K562 treated with DMSO at 1 percent for 12 hours (cell line): ENCODE measurements around the gene OR13C3. TPM values are rescaled to one million over a fixed set of nuclear protein-coding genes. Genes with fewer than 3 reads are reported as not detected.

Experiments
- total RNA-seq: library from RNA; unstranded; fragments of 300-600 nt; gene quantifications from 2 replicates; pipeline ENCODE4 v1.2.3, GENCODE V29; 2022; ENCODE audit not compliant: insufficient read depth

OR13C3 gene
- not detected in 2 replicates for total RNA-seq

GRCh38 chr9:104536756-104537155 is at the start of gene OR13C3:
TSS of gene OR13C3 (minus strand) at chr9:104536856. CDS start at chr9:104536723, 133 bp downstream.

DNA sequence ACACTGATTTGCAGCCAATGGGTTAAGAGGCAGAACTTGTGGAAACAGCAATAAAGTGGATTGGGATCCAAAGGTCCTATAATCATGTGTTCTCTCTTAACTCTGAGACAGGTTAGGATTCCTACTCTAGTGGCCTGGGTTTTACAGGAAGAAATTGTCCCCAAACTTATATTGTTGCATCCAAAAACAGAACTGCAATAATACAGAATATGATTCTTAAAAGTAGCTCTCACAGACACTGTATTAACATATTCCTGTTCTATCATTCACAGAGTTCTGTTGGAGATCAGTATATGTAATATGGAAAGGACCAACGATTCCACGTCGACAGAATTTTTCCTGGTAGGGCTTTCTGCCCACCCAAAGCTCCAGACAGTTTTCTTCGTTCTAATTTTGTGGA is 32.2 kb upstream of the OR13C3 start, which contains the start of gene OR13C8:
Gene OR13C8 (plus strand): TSS at position 301 of the 400 bp plus-strand sequence. CDS start 0 bp downstream, at position 301.

GRCh38 chr9:104527109-104527508 is 9.5 kb downstream of the OR13C3 start, which contains the start of gene OR13C4:
TSS of gene OR13C4 (minus strand) at chr9:104527209. CDS start at chr9:104527209, 0 bp downstream.

GRCh38 chr9:104503963-104504362 is 32.7 kb downstream of the OR13C3 start, which contains the start of gene OR13F1:
TSS of gene OR13F1 (plus strand) at chr9:104504263. CDS start at chr9:104504263, 0 bp downstream.

Other genes starting within 250 kb of the OR13C3 start
- not detected in 2 replicates for gene OR13F1, start 32.6 kb downstream of the OR13C3 start, total RNA-seq
- not detected in 2 replicates for gene OR13C4, start 9.6 kb downstream of the OR13C3 start, total RNA-seq
- not detected in 2 replicates for gene OR13C8, start 32.3 kb upstream of the OR13C3 start, total RNA-seq
- gene OR13C5, start 62.6 kb upstream of the OR13C3 start, total RNA-seq = not detected in 2 replicates
- gene OR13C2, start 68.8 kb upstream of the OR13C3 start, total RNA-seq = not detected in 2 replicates
- not detected in 2 replicates for gene OR13C9, start 81.3 kb upstream of the OR13C3 start, total RNA-seq
- not detected in 2 replicates for gene OR13D1, start 157.7 kb upstream of the OR13C3 start, total RNA-seq
- gene NIPSNAP3A, start 210.8 kb upstream of the OR13C3 start, total RNA-seq = 18.5 and 32.6 TPM in 2 replicates
- gene NIPSNAP3B, start 227.3 kb upstream of the OR13C3 start, total RNA-seq = 1.1 and 3.3 TPM in 2 replicates